Transverse colon (tissue), 4 donors: ENCODE results near the gene CSGALNACT2. TPM values are rescaled to one million over a fixed set of nuclear protein-coding genes. Genes with fewer than 3 reads are reported as not detected.

Source experiments
- DNase-seq: peaks from one replicate; pipeline ENCODE4 v3.0.0-alpha.2; 2019
- H3K27ac ChIP-seq, 4 donors: fragments of 200-600 bp; sonication (generic); 2 replicates each; pipeline ENCODE4 v1.5.1; 2016 to 2018; ENCODE audit warnings: inconsistent platforms in 4 of 4
- H3K27me3 ChIP-seq: fragments of 200-600 bp; sonication (generic); 2 replicates; pipeline ENCODE4 v1.5.1; 2017; ENCODE audit warnings: inconsistent platforms
- H3K36me3 ChIP-seq, 4 donors: fragments of 200-600 bp; sonication (generic); 2 replicates each; pipeline ENCODE4 v1.5.1; 2017 to 2019; ENCODE audit warnings: inconsistent platforms in 4 of 4
- H3K4me1 ChIP-seq, 4 donors: fragments of 200-600 bp; sonication (generic); 2 replicates each; pipeline ENCODE4 v1.5.1; 2017 to 2020; ENCODE audit warnings: inconsistent platforms in 4 of 4
- H3K4me3 ChIP-seq, 4 donors: fragments of 200-600 bp; sonication (generic); 1 replicate in 1 of 4; 2 replicates in 3 of 4; pipeline versions ENCODE4 v1.5.1 to v1.6.1; 2017 to 2019; ENCODE audit warnings: inconsistent platforms in 4 of 4
- H3K9me3 ChIP-seq, 2 donors: fragments of 200-600 bp; sonication (generic); 2 replicates each; pipeline ENCODE4 v1.5.1; 2017 to 2019; ENCODE audit warnings: inconsistent platforms in 2 of 2
- EP300 ChIP-seq: sonication (generic); formaldehyde crosslinking; IDR thresholded peaks from one replicate; pipeline ENCODE4 v1.6.1; 2017; ENCODE audit warnings: antibody characterized with exemption, low read depth
- POLR2A ChIP-seq: fragments of 450-650 bp; IDR thresholded peaks from one replicate; pipeline ENCODE4 v1.6.1; 2016; ENCODE audit warnings: antibody characterized with exemption, mild to moderate bottlenecking, moderate library complexity
- POLR2AphosphoS5 ChIP-seq, 3 donors: sonication (generic); formaldehyde crosslinking; IDR thresholded peaks; one replicate each; pipeline ENCODE4 v1.6.1; 2016; ENCODE audit warnings: antibody characterized with exemption in 3 of 3
- WGBS, 2 donors: methylation state at CpG; one replicate each; pipeline ENCODE4 v1.1.5; 2018; ENCODE audit warnings: low coverage in 1 of 2; 5-methylcytosine and 5-hydroxymethylcytosine counted together
- in situ Hi-C, 4 donors: fragments of 200-750 bp; cut with MboI; loops; one replicate each; pipeline versions ENCODE4 v1.15.0 to v1.15.1; 2017; ENCODE audit warnings: low sequenced_read_pairs in 3 of 4, low pct_ligation_motif_present in 1 of 4, low pct_unique_long_range_greater_than_20kb in 1 of 4
- intact Hi-C: fragments of 100-400 bp; cut with DNase I; formaldehyde crosslinking; loops from one replicate; pipeline ENCODE4 v1.15.1; 2023; ENCODE audit warnings: low total_unique reads
- total RNA-seq, 4 donors: library from RNA; depleted of rRNA; stranded (reverse); fragments of >200 nt; gene quantifications; one replicate each; pipeline ENCODE4 v1.1.0, GENCODE V29; 2016
- TF ChIP-seq, protein P1 (sequence below), 5 experiments: fragments of 200-600 bp in 3 of 5; fragments of 450-650 bp in 2 of 5; sonication (generic) in 3 of 5; IDR thresholded peaks; 1 replicate in 2 of 5; 2 replicates in 3 of 5; pipeline ENCODE4 v1.5.1; 2016 to 2017; ENCODE audit warnings: antibody characterized with exemption in 5 of 5, inconsistent platforms in 3 of 5, mild to moderate bottlenecking in 2 of 5, moderate library complexity in 1 of 5

Gene CSGALNACT2
- total RNA-seq, 4 donors from 2014 or later, result 4.1 to 15.5 (median 10.9) TPM

DNA sequence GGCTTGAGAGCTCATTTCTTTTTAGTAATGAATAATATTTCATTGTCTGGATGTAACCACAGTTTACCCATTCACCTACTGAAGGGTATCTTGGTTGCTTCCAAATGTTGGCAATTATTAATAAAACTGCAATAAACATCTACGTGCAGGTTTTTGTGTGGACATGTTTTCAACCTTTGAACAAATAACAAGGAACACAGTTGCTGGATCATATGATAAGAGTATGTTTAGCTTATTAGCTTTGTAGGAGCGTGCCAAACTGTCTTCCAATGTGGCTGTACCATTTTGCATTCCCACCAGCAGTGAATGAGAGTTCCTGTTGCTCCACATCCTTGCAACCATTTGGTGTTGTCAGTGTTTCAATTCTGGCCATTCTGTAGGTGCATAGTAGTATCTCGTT is 49.0 kb downstream of the CSGALNACT2 start:
- no peak for TF ChIP-seq POLR2AphosphoS5 (IDR thresholded peaks at IDR 0.05)
- TF ChIP-seq, protein P1, sequence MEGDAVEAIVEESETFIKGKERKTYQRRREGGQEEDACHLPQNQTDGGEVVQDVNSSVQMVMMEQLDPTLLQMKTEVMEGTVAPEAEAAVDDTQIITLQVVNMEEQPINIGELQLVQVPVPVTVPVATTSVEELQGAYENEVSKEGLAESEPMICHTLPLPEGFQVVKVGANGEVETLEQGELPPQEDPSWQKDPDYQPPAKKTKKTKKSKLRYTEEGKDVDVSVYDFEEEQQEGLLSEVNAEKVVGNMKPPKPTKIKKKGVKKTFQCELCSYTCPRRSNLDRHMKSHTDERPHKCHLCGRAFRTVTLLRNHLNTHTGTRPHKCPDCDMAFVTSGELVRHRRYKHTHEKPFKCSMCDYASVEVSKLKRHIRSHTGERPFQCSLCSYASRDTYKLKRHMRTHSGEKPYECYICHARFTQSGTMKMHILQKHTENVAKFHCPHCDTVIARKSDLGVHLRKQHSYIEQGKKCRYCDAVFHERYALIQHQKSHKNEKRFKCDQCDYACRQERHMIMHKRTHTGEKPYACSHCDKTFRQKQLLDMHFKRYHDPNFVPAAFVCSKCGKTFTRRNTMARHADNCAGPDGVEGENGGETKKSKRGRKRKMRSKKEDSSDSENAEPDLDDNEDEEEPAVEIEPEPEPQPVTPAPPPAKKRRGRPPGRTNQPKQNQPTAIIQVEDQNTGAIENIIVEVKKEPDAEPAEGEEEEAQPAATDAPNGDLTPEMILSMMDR (IDR thresholded peaks at IDR 0.05), result no peak
- no peak for TF ChIP-seq POLR2A
- no peak for TF ChIP-seq EP300

DNA sequence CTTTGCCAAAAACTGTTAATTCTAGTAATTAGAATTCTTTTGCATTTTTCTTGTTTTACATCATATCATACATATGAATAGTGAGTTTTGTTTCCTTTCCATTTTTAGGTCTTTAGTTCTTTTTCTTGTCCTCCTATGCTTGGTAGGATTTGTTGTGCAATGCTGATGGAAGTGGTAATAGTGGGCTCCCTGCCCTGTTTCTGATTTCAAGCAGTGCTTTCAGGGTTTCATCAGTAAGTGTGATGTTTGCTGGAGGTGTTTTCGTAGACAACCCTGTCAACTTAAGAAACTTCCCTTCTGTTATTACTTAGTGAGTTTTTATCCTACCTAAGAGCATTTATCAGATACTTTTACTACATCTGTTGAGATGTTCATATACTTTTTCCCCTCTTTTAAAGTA is 50.5 kb downstream of the CSGALNACT2 start:
- 86 to 100% methylated on average over 1 of the region's 1 CpG for WGBS, 2 donors
- no peaks in the 10 kb centered on the region for H3K9me3 ChIP-seq
- H3K27ac ChIP-seq, result no peak overlapping the region
- H3K27me3 ChIP-seq, result no peaks in the 10 kb centered on the region
- in situ Hi-C loops (no loop called here), intact Hi-C loops (no loop called here)
- no peak for DNase-seq
- peaks cover 0 to 2% (median 0%) of the 10 kb centered on the region in 4 donors for H3K4me1 ChIP-seq
- no peak for TF ChIP-seq POLR2A
- no peak for TF ChIP-seq POLR2AphosphoS5 (IDR thresholded peaks at IDR 0.05)
- no peak for TF ChIP-seq EP300
- TF ChIP-seq, protein P1 (IDR thresholded peaks at IDR 0.05), result no peak
- peaks cover 0 to 7% (median 0%) of the 10 kb centered on the region in 4 donors for H3K36me3 ChIP-seq
- no peak overlapping the region for H3K4me3 ChIP-seq

More for the DNA sequence above, 49.0 kb downstream of the CSGALNACT2 start:
- peaks cover 0 to 11% (median 0%) of the 10 kb centered on the region in 4 donors for H3K36me3 ChIP-seq
- no peaks in the 10 kb centered on the region for H3K27me3 ChIP-seq
- 78 to 83% methylated on average over 3 of the region's 3 CpGs for WGBS, 2 donors
- intact Hi-C loops, result no loop called here
- H3K4me1 ChIP-seq, result peaks cover 0 to 2% (median 0%) of the 10 kb centered on the region in 4 donors
- DNase-seq, result no peak
- H3K9me3 ChIP-seq, result no peaks in the 10 kb centered on the region
- in situ Hi-C loops, result no loop called here
- H3K27ac ChIP-seq, result no peak overlapping the region
- H3K4me3 ChIP-seq, result no peak overlapping the region

DNA sequence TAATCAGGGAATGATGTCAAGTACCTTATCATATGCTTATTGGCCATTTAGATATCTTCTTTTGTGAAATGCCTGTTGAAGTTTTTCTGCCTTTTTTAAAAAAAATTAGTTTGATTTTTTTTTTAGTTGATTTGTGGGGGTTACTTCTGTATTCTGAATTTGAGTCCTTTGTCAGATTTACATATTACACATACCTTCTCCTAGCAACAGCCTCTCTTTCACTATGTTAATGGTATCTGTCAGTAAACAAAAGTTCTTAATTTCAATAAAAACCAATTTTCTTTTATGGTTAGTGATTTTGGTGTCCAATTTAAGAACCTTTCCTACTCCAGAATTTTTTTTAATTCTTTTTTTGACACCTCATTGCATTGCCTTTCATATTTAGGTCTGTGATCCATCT is 52.0 kb downstream of the CSGALNACT2 start:
- H3K4me3 ChIP-seq, result no peak overlapping the region
- no peaks in the 10 kb centered on the region for H3K9me3 ChIP-seq
- no peak overlapping the region for H3K27ac ChIP-seq
- DNase-seq, result no peak
- H3K36me3 ChIP-seq, result peaks cover 0 to 5% (median 0%) of the 10 kb centered on the region in 4 donors
- peaks cover 0 to 2% (median 0%) of the 10 kb centered on the region in 4 donors for H3K4me1 ChIP-seq
- in situ Hi-C loops (no loop called here), intact Hi-C loops (no loop called here)
- no peaks in the 10 kb centered on the region for H3K27me3 ChIP-seq
- TF ChIP-seq, protein P1 (IDR thresholded peaks at IDR 0.05), result no peak
- TF ChIP-seq EP300 (no peak), POLR2A (no peak), POLR2AphosphoS5 (IDR thresholded peaks at IDR 0.05) (no peak)

DNA sequence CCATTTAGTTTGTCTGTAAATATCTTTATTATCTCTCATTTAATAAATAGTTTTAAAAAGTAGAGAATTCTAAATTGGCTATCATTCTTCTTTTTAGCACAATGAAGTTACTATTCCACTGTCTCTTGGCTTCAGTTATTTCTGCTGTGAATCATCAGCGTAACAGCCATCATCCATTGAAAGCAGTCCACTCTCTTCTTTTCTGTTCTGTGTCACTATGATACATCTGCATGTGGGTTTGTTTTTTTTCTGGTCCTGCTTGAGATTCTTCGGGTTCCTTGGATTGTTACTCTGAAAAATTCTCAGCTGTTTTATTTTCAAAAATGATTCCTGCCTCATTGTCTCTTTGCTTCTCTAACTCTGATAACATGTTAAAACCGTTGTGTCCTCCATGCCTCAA is 52.5 kb downstream of the CSGALNACT2 start:
- no peaks in the 10 kb centered on the region for H3K4me1 ChIP-seq
- 77 to 85% methylated on average over 3 of the region's 3 CpGs for WGBS, 2 donors

More for the DNA sequence above, 52.5 kb downstream of the CSGALNACT2 start:
- Histone ChIP-seq H3K9me3 (no peaks in the 10 kb centered on the region), H3K4me3 (no peak overlapping the region), H3K27ac (no peak overlapping the region), H3K27me3 (no peaks in the 10 kb centered on the region), H3K36me3 (no peaks in the 10 kb centered on the region)
- intact Hi-C loops (no loop called here), in situ Hi-C loops (no loop called here)
- TF ChIP-seq POLR2A (no peak), EP300 (no peak), POLR2AphosphoS5 (IDR thresholded peaks at IDR 0.05) (no peak)
- TF ChIP-seq, protein P1 (IDR thresholded peaks at IDR 0.05), result no peak
- no peak for DNase-seq
